ENCODE results near the gene BSDC1.

Gene BSDC1

DNA sequence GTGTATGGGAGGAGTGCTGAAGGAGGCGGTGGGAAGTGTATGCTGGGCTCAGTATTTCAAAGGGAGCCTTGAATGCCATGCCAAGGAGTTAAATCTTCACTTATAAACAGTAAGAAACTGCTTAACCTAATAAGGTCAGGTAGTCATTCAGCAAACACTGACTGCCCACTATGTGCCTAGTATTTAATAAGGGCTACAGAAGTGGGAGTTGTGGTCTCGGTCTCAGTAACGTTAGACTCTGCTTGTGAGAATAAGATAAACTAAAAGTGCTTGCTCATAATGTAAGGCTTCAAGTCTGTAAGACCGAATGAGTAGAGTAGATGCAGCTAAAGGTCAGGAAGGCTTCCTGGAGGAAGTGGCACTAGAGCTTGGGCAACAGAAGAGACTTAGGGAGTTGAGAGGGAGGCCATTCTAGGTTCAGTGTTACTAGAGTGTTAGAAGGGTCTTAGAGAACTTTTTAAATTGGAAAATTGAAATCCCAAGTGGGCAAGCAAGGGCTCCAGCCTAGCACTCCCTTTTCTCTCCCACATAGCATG, 64.2 kb downstream of the BSDC1 start:
- Histone ChIP-seq H4K20me1 (ENCODE audit: insufficient read depth, low read length) (peaks cover 9% of the 10 kb centered on the region), H3K27ac (ENCODE audit: low read length) (no peak overlapping the region), H3K4me1 (ENCODE audit: low read length) (peaks cover 18% of the 10 kb centered on the region), H3K27me3 (ENCODE audit: low read depth, low read length) (no peaks in the 10 kb centered on the region), H3K36me3 (replicated peaks; ENCODE audit: low read depth, low read length) (peaks cover 13% of the 10 kb centered on the region), H2AFZ (ENCODE audit: low read depth, low read length) (no peak overlapping the region), H3K4me3 (ENCODE audit: low read length) (no peak overlapping the region), H3K9me3 (ENCODE audit: insufficient read depth, low read length) (no peaks in the 10 kb centered on the region), H3K9ac (ENCODE audit: low read length) (no peak overlapping the region), H3K4me2 (ENCODE audit: low read length) (no peak overlapping the region), H3K79me2 (ENCODE audit: low read length) (peaks cover 15% of the 10 kb centered on the region)
- TF ChIP-seq, protein P1, sequence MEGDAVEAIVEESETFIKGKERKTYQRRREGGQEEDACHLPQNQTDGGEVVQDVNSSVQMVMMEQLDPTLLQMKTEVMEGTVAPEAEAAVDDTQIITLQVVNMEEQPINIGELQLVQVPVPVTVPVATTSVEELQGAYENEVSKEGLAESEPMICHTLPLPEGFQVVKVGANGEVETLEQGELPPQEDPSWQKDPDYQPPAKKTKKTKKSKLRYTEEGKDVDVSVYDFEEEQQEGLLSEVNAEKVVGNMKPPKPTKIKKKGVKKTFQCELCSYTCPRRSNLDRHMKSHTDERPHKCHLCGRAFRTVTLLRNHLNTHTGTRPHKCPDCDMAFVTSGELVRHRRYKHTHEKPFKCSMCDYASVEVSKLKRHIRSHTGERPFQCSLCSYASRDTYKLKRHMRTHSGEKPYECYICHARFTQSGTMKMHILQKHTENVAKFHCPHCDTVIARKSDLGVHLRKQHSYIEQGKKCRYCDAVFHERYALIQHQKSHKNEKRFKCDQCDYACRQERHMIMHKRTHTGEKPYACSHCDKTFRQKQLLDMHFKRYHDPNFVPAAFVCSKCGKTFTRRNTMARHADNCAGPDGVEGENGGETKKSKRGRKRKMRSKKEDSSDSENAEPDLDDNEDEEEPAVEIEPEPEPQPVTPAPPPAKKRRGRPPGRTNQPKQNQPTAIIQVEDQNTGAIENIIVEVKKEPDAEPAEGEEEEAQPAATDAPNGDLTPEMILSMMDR (IDR thresholded peaks at IDR 0.05; ENCODE audit: low read depth, low read length): no peak
- no peak for TF ChIP-seq EZH2phosphoT487 (IDR thresholded peaks at IDR 0.05; ENCODE audit: low read depth)

DNA sequence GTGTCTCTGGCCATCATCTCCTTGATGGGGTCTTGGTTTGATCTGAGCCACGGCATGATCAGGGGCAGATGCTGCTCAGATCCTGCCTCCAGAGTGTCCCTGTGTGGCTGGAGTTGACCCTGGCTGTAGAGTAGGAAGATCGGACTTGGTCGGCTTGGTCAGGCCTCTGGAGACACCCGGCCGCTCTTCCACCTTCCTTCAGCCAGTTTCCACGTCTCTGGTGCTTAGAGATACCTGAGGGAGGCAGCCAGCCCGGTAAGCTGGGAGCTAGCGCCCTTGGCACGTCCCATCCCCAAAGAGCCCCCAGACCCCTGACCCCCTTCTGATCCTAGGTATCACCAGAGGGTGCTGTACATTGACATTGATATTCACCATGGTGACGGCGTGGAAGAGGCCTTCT, 67.0 kb downstream of the BSDC1 start:
- Histone ChIP-seq H3K4me2 (ENCODE audit: low read length) (no peak overlapping the region), H2AFZ (ENCODE audit: low read depth, low read length) (no peak overlapping the region), H3K36me3 (replicated peaks; ENCODE audit: low read depth, low read length) (peaks cover 13% of the 10 kb centered on the region), H3K27ac (ENCODE audit: low read length) (no peak overlapping the region), H3K9me3 (ENCODE audit: insufficient read depth, low read length) (no peaks in the 10 kb centered on the region), H3K79me2 (ENCODE audit: low read length) (peaks cover 2% of the 10 kb centered on the region; the same call in 1 of the 2 replicates), H4K20me1 (ENCODE audit: insufficient read depth, low read length) (no peaks in the 10 kb centered on the region), H3K4me3 (ENCODE audit: low read length) (no peak overlapping the region), H3K4me1 (ENCODE audit: low read length) (no peaks in the 10 kb centered on the region), H3K27me3 (ENCODE audit: low read depth, low read length) (no peaks in the 10 kb centered on the region), H3K9ac (ENCODE audit: low read length) (no peak overlapping the region)
- TF ChIP-seq EZH2phosphoT487 (IDR thresholded peaks at IDR 0.05; ENCODE audit: low read depth): no peak
- TF ChIP-seq, protein P1 (IDR thresholded peaks at IDR 0.05; ENCODE audit: low read depth, low read length): no peak

DNA sequence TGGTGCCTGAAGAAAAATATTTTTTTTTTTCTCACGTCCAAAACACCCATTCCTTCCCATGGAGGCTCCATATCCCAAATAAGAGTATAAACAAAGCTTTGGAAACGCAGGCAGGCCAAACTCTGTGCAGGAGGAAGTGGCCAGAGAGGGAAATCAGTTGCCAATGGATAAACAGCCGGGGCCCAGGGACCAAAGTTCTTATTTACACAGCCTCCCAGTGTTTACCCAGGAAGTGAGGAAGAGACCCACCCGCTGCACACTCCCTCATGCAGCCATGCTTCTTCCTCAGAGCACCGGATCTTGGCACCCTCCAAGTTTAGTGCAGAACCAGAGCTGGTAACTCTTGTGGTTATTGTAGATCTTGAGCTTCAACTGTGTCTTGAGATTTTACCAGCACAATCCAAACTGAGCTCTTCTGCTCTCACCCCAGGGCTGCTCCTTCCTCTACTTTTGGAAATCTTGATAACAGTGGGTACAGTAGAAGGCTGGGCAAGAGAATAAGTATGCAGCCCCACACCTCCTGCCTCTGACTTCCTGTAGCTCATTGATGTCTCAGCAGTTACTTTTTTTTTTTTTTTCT, 72.4 kb downstream of the BSDC1 start:
- H3K27me3 ChIP-seq (ENCODE audit: low read depth, low read length): no peaks in the 10 kb centered on the region
- H3K9ac ChIP-seq (ENCODE audit: low read length): no peak overlapping the region
- no peak overlapping the region for H3K4me3 ChIP-seq (ENCODE audit: low read length)
- TF ChIP-seq, protein P1 (IDR thresholded peaks at IDR 0.05; ENCODE audit: low read depth, low read length): no peak
- no peak for TF ChIP-seq EZH2phosphoT487 (IDR thresholded peaks at IDR 0.05; ENCODE audit: low read depth)
- no peak overlapping the region for H3K27ac ChIP-seq (ENCODE audit: low read length)
- H3K9me3 ChIP-seq (ENCODE audit: insufficient read depth, low read length): no peaks in the 10 kb centered on the region
- H3K4me2 ChIP-seq (ENCODE audit: low read length): no peak overlapping the region
- H2AFZ ChIP-seq (ENCODE audit: low read depth, low read length): no peak overlapping the region
- peaks cover 13% of the 10 kb centered on the region for H3K36me3 ChIP-seq (replicated peaks; ENCODE audit: low read depth, low read length)
- no peaks in the 10 kb centered on the region for H4K20me1 ChIP-seq (ENCODE audit: insufficient read depth, low read length)
- peaks cover 2% of the 10 kb centered on the region for H3K4me1 ChIP-seq (ENCODE audit: low read length)
- H3K79me2 ChIP-seq (ENCODE audit: low read length): peaks cover 2% of the 10 kb centered on the region; the same call in 1 of the 2 replicates

DNA sequence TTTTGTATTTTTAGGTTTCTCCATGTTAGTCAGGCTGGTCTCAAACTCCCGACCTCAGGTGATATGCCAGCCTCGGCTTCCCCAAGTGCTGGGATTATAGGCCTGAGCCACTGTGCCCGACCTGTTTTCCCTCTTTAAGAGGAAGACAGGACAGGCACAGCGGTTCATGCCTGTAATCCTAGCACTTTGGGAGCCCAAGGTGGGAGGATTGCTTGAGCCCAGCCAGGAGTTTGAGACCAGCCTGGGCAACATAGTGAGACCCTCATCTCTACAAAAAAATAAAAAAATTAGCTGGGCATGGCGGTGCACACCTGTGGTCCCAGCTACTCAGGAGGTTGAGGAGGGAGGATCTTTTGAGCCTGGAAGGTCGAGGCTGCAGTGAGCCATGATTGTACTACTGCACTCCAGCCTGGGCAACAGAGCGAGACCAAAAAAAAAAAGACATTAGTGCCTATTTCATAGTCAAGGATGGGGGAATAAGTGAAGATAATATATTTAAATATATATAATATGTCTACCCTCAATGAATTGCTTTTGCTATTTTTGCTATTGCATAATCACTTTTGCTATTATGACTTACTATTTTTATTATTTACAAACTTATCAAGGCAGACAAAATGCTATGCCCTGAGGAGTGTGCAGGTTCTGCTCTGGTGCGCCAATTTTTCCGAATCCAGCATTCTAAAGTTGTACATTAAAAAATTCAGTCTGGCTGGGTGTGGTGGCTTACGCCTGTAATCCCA, 75.9 kb downstream of the BSDC1 start:
- Histone ChIP-seq H3K27me3 (ENCODE audit: low read depth, low read length) (no peaks in the 10 kb centered on the region), H3K79me2 (ENCODE audit: low read length) (peaks cover 14% of the 10 kb centered on the region)

More for the DNA sequence above, 75.9 kb downstream of the BSDC1 start:
- H3K4me3 ChIP-seq (ENCODE audit: low read length): no peak overlapping the region
- H3K9me3 ChIP-seq (ENCODE audit: insufficient read depth, low read length): no peaks in the 10 kb centered on the region
- H2AFZ ChIP-seq (ENCODE audit: low read depth, low read length): no peak overlapping the region
- peaks cover 20% of the 10 kb centered on the region for H3K36me3 ChIP-seq (replicated peaks; ENCODE audit: low read depth, low read length)
- peaks cover 3% of the 10 kb centered on the region; the same call in 1 of the 2 replicates for H4K20me1 ChIP-seq (ENCODE audit: insufficient read depth, low read length)
- H3K27ac ChIP-seq (ENCODE audit: low read length): no peak overlapping the region
- H3K4me2 ChIP-seq (ENCODE audit: low read length): no peak overlapping the region
- TF ChIP-seq, protein P1 (IDR thresholded peaks at IDR 0.05; ENCODE audit: low read depth, low read length): no peak
- no peak for TF ChIP-seq EZH2phosphoT487 (IDR thresholded peaks at IDR 0.05; ENCODE audit: low read depth)
- H3K9ac ChIP-seq (ENCODE audit: low read length): no peak overlapping the region
- H3K4me1 ChIP-seq (ENCODE audit: low read length): peaks cover 9% of the 10 kb centered on the region

Data from OCI-LY3 (cell line).